SH-SY5Y (cell line): Measurements from ENCODE around the gene ARMC6.

ENCODE experiments used
- GATA2 ChIP-seq: IDR thresholded peaks from 2 replicates; pipeline ENCODE4 v1.6.1; 2011; ENCODE audit warnings: mild to moderate bottlenecking, low read depth, low read length
- GATA3 ChIP-seq: IDR thresholded peaks from 2 replicates; pipeline ENCODE4 v1.6.1; 2011; ENCODE audit warnings: low read depth, mild to moderate bottlenecking, low read length, moderate library complexity

GRCh38 chr19:18998276-18998675 lies 35.1 kb upstream of the ARMC6 start:
- TF ChIP-seq GATA2, result no peak
- TF ChIP-seq GATA3, result no peak
